Measurements from ENCODE around the gene ENPP3.
A peak's percentile ranks its signal among the peaks of the same experiment; 100 is the strongest.
"Not testable (repeated sequence)": the region's sequence is repeated elsewhere in the genome, so short reads cannot be mapped to it uniquely, and the experiment has no call there.

Gene ENPP3

GRCh38 chr6:131683479-131683878 is 46.4 kb downstream of the ENPP3 start:
- no peak for DNase-seq (ENCODE audit: insufficient read length, low spot score)
- FAIRE-seq = peak; percentile 44

GRCh38 chr6:131685266-131685780 is 48.2 kb downstream of the ENPP3 start:
- no peak for FAIRE-seq
- DNase-seq (ENCODE audit: insufficient read length, low spot score) = no peak

- DNase-seq (ENCODE audit: insufficient read length, low spot score) (no peak), FAIRE-seq (no peak)
These were observed 49.9 kb downstream of the ENPP3 start for GRCh38 chr6:131687022-131687421.

- FAIRE-seq (peak; percentile 79), DNase-seq (ENCODE audit: insufficient read length, low spot score) (no peak)
These were observed 51.2 kb downstream of the ENPP3 start for GRCh38 chr6:131688286-131688685.

GRCh38 chr6:131692031-131692430 is 54.9 kb downstream of the ENPP3 start:
- FAIRE-seq = no peak
- no peak for DNase-seq (ENCODE audit: insufficient read length, low spot score)

GRCh38 chr6:131692589-131692988 is 55.5 kb downstream of the ENPP3 start:
- FAIRE-seq = no peak
- no peak for DNase-seq (ENCODE audit: insufficient read length, low spot score)

GRCh38 chr6:131693384-131693783 is 56.3 kb downstream of the ENPP3 start:
- no peak for FAIRE-seq
- DNase-seq (ENCODE audit: insufficient read length, low spot score) = no peak

- FAIRE-seq = no peak
- DNase-seq (ENCODE audit: insufficient read length, low spot score) = peak; percentile 28
These were observed 57.8 kb downstream of the ENPP3 start for GRCh38 chr6:131694832-131695426.

GRCh38 chr6:131696956-131697355 is 59.9 kb downstream of the ENPP3 start:
- DNase-seq (ENCODE audit: insufficient read length, low spot score) (no peak), FAIRE-seq (no peak)

- not testable (repeated sequence) for FAIRE-seq; DNase-seq (ENCODE audit: insufficient read length, low spot score)
These were observed 63.7 kb downstream of the ENPP3 start for GRCh38 chr6:131700851-131701250.

GRCh38 chr6:131703905-131704304 is 66.8 kb downstream of the ENPP3 start:
- not testable (repeated sequence) for DNase-seq (ENCODE audit: insufficient read length, low spot score); FAIRE-seq

GRCh38 chr6:131710917-131711316 is 73.8 kb downstream of the ENPP3 start, which contains the start of gene CTAGE9:
Gene CTAGE9, minus strand, starts transcription at chr6:131711017. Its CDS starts 0 bp downstream, at chr6:131711017.
- DNase-seq (ENCODE audit: insufficient read length, low spot score); FAIRE-seq: not testable (repeated sequence)

GRCh38 chr6:131715567-131715966 is 78.5 kb downstream of the ENPP3 start:
- DNase-seq (ENCODE audit: insufficient read length, low spot score); FAIRE-seq: not testable (repeated sequence)

GRCh38 chr6:131717836-131718542 is 80.9 kb downstream of the ENPP3 start:
- FAIRE-seq (no peak), DNase-seq (ENCODE audit: insufficient read length, low spot score) (no peak)

GRCh38 chr6:131721161-131721560 is 84.1 kb downstream of the ENPP3 start:
- FAIRE-seq = no peak

GRCh38 chr6:131724114-131724513 is 87.0 kb downstream of the ENPP3 start:
- no peak for DNase-seq (ENCODE audit: insufficient read length, low spot score)
- FAIRE-seq = no peak

More at GRCh38 chr6:131721161-131721560, 84.1 kb downstream of the ENPP3 start:
- no peak for DNase-seq (ENCODE audit: insufficient read length, low spot score)

GRCh38 chr6:131727467-131727866 is 90.4 kb downstream of the ENPP3 start:
- no peak for FAIRE-seq
- DNase-seq (ENCODE audit: insufficient read length, low spot score) = no peak

- DNase-seq (ENCODE audit: insufficient read length, low spot score) (no peak), FAIRE-seq (no peak)
These were observed 90.8 kb downstream of the ENPP3 start for GRCh38 chr6:131727868-131728267.

GRCh38 chr6:131728296-131728939 is 91.3 kb downstream of the ENPP3 start:
- FAIRE-seq = no peak
- DNase-seq (ENCODE audit: insufficient read length, low spot score) = no peak

- FAIRE-seq (no peak), DNase-seq (ENCODE audit: insufficient read length, low spot score) (no peak)
These were observed 92.4 kb downstream of the ENPP3 start for GRCh38 chr6:131729550-131729949.

GRCh38 chr6:131730264-131730663 is 93.2 kb downstream of the ENPP3 start:
- no peak for FAIRE-seq
- DNase-seq (ENCODE audit: insufficient read length, low spot score) = no peak

Measured in GM19239 (cell line).